Uterus (tissue), 2 donors: ENCODE measurements around the gene CDKN3.

Experiments used
- POLR2A ChIP-seq, 2 donors: fragments of 450-650 bp; IDR thresholded peaks; one replicate each; pipeline ENCODE4 v1.6.1; 2016; ENCODE audit warnings: antibody characterized with exemption in 2 of 2, mild to moderate bottlenecking in 1 of 2, moderate library complexity in 1 of 2
- TF ChIP-seq, protein P1 (sequence below), 4 experiments: fragments of 200-600 bp in 2 of 4; fragments of 450-650 bp in 2 of 4; sonication (generic) in 2 of 4; IDR thresholded peaks; one replicate each; pipeline ENCODE4 v1.5.1; 2016 to 2019; ENCODE audit warnings: antibody characterized with exemption in 4 of 4, mild to moderate bottlenecking in 2 of 4, moderate library complexity in 1 of 4

DNA sequence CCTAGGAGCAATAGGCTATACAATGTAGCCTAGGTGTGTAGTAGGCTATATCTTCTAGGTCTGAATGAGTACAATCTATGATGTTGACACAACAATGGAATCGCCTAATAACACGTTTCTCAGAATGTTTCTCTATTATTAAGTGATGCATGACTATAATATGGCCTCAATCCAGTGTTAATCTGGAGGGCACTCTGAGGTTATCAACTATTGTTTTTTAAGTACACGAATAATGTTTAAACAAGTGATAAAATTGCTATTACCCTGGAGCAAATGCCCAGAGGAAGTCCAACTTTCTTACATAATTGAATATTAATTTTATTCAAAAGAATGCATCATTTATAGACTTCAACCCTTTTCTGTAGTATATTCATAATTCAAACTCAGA lies 60.8 kb downstream of the CDKN3 start:
- TF ChIP-seq, protein P1, sequence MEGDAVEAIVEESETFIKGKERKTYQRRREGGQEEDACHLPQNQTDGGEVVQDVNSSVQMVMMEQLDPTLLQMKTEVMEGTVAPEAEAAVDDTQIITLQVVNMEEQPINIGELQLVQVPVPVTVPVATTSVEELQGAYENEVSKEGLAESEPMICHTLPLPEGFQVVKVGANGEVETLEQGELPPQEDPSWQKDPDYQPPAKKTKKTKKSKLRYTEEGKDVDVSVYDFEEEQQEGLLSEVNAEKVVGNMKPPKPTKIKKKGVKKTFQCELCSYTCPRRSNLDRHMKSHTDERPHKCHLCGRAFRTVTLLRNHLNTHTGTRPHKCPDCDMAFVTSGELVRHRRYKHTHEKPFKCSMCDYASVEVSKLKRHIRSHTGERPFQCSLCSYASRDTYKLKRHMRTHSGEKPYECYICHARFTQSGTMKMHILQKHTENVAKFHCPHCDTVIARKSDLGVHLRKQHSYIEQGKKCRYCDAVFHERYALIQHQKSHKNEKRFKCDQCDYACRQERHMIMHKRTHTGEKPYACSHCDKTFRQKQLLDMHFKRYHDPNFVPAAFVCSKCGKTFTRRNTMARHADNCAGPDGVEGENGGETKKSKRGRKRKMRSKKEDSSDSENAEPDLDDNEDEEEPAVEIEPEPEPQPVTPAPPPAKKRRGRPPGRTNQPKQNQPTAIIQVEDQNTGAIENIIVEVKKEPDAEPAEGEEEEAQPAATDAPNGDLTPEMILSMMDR (IDR thresholded peaks at IDR 0.05), result no peak
- TF ChIP-seq POLR2A (IDR thresholded peaks at IDR 0.05), result no peak
